Activated T-cell treated with anti-CD3 and anti-CD28 coated beads, Interleukin-2, amount 50 U/mL, for 1 hour (primary cell): ENCODE results near the gene MLXIP.
A peak's percentile ranks its signal among the peaks of the same experiment; 100 is the strongest.
"Not testable (repeated sequence)": the region's sequence is repeated elsewhere in the genome, so short reads cannot be mapped to it uniquely, and the experiment has no call there.

ENCODE experiments used
- DNase-seq: peaks from one replicate; pipeline ENCODE4 v3.0.0-alpha.2; 2020

MLXIP gene

GRCh38 chr12:122097927-122098756, 19.6 kb downstream of the MLXIP start:
- DNase-seq = no peak

DNA sequence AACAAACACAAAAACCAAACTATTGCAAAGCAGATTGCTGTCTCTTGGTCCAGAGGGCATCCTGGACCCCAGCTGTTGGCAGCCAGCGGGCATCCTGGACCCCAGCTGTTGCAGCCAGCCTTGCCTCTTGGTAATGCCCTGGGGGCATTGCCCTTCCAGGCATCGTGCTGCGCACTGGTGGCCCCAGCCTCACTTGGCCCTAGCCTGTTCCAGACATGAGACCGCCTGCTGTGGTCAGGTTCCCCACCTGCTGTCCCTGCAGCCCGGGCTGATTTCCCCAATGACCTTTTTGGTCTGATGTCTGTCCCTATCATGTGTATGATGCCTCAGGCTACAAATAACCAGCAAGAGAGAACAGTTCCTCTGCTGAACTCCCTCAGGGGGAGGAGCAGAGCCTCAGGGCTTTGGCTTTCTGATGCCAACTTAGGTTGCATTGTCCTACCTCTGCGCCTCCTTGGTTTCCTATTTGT, 20.8 kb downstream of the MLXIP start:
- no peak for DNase-seq

DNA sequence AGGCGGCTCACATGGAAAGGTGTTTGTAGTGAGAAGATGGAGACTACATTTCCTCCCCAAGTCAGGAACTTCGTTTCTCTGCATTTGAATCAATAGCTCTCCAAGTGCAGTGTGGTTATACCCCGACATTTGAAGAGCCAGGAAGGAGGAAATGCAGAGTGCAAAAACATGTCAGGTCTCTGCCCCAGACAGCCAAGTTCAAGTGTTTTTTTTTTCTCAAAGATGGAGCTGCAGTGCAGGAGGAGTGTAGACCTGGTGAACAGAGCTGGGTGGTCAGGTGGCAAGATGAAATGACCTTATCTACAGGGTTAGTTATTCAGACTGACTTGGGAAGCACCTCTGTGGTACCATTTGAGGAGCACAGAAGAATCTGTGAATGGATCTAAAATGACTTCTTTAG, 21.3 kb downstream of the MLXIP start:
- peak; percentile 15 for DNase-seq

GRCh38 chr12:122100568-122100967, 22.0 kb downstream of the MLXIP start:
- no peak for DNase-seq

GRCh38 chr12:122102331-122102730, 23.8 kb downstream of the MLXIP start:
- peak; percentile 2 for DNase-seq

GRCh38 chr12:122104844-122105243, 26.3 kb downstream of the MLXIP start:
- no peak for DNase-seq

- DNase-seq = not testable (repeated sequence)
Measured at GRCh38 chr12:122105496-122105895, 26.9 kb downstream of the MLXIP start.

- DNase-seq = no peak
Measured at GRCh38 chr12:122106843-122107242, 28.3 kb downstream of the MLXIP start.

DNA sequence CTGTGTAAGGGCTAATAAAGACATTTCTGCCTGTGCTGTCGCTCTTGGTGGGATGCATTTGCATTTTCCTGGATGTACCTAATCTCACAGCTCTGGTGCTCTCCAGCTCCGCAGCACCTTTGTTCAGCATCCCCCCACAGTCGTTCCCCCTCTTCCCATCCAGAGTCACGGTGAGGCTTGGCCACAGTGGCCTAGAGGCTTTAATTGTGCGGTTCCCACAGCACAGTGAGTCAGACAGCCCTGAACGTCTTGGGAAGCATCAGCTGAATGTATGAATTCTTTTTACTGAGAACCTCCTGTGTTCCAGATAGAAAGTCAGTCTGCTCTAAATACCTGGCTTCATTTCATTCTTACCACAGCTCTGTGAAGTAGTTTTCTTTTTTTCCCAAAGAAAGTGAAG, 28.7 kb downstream of the MLXIP start:
- DNase-seq = no peak

GRCh38 chr12:122111089-122111641, 32.6 kb downstream of the MLXIP start:
- DNase-seq = no peak

- DNase-seq = no peak
Measured at GRCh38 chr12:122116707-122117535, 38.4 kb downstream of the MLXIP start.

DNA sequence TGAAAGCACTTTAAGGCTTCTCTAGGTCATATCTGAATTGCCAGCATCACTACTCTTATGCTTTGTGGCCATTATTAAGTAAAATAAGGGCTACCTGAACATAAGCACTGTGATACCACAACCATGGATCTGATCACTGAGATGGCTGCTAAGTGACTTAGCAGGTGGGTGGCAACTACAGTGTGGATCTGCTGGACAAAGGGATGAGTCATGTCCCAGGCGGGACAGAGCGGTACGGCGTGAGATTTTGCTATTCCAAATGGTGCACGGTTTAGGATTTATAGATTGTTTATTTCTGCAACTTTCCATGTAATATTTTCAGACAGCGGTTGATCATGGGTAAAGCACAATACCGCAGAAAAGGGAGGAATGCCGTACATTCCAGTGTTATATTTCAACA, 39.4 kb downstream of the MLXIP start:
- no peak for DNase-seq

DNA sequence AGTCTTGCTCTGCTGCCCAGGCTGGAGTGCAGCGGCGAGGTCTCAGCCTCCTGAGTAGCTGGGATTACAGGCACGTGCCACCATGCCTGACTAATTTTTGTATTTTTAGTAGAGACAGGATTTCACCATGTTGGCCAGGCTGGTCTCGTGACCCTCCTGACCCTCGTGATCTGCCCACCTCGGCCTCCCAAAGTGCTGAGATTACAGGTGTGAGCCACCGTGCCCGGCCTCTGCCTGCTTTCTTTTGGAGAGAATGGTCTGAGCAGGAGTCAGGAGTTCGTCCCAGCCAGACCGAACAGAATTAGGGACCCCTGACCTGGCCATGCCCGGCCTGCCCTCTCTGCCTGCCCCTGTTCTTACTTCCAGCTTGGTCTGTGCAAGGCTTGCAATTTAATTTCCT, 42.8 kb downstream of the MLXIP start:
- DNase-seq = not testable (repeated sequence)

DNA sequence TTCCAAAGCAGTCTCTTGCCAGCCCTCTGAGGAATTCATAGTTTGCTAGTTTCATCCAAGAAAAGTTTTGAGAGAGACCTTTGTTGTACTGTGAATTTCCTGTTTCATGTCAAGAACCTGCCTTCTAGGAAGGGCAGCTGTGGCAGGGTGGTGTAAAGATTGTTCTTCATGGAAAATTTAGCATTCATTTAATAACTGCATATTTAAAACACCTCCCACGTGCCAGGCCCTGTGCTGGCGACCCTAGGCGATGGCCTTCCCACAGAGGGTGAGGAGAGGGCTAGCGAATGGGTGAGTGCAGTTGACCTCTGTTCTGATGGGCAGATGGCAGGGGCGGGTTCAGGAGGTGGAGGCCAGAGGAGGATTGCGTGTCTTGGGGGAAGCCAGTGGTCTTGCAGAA, 43.2 kb downstream of the MLXIP start:
- DNase-seq = no peak

GRCh38 chr12:122123051-122123760, 44.6 kb downstream of the MLXIP start:
- DNase-seq = peak; percentile 71

DNA sequence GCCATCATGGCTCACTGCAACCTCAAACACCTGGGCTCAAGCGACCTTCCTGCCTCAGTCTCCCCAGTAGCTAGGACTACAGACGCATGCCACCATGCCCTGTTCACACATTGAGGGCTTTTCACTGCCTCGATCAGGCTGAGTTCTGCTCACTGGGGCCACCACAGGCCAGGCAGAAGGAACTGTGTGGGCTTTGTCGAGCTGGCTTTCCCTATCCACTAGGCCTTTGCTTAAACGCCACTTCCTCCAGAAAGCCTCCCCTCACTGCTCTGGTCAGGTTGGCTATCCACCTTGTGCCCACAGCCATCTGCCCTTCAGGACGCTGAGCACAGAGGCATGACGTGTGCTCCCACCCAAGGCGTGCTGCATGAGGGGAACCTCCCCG, 45.2 kb downstream of the MLXIP start:
- DNase-seq = no peak

DNA sequence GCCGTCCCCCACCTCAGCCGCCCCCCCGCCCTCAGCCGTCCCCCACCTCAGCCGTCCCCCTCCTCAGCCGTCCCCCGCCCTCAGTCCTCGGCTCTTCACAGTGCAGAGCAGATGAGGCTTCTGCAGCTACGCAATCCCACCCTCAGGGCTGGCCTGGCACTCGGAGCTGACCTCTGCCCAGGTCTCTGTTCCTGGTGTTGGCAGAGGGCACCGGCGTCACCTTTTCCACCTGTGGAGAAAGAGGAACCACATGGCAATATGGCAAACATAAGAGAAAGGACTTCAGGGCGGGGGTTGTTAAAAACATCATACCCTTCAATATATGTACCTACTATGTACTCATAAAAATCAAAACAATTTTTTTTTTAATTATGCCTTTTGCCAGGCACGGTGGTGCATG, 45.8 kb downstream of the MLXIP start:
- no peak for DNase-seq

- DNase-seq = no peak
Measured at GRCh38 chr12:122125452-122126341, 47.1 kb downstream of the MLXIP start.

GRCh38 chr12:122126342-122126635, 47.7 kb downstream of the MLXIP start:
- DNase-seq = no peak

DNA sequence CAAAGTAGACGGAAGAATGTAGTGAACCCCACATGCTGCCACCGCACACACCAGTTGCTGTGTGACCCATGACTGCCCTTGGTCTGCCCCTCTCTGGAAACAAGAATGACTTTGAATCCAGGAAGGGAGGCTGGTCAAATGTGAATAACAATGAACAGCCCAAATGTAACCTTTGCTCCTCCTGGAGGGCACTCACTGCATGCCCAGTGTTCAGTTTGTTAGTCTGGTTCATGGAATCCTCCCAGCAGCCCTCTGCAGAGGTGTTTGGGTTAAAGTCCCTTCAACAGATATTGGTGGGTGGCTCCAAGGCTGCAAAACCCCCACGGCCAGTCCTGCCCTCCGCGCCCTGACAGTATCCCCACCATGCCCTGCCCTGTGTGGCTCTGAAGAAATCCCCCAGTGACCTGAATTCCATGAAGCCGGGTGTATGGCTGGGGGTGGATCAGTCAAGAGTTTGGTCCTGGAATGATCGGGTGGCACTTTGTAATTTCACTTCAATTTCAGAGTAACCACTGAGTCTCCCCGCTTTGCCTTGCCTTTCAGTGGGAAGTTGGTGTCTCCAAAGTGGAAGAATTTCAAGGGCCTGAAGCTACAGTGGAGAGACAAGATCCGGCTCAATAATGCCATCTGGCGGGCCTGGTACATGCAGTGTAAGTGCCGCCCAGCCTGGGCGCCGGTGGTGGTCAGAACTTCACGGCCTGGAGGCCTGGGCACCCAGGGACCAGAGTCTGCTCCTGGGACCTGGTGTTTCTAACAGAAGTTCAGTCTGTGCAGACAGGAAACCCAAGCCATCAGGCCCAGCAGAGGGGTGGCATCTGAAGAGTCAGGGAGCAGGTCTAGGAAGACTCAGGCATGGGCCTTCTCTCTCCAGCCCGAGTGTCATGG, 48.4 kb downstream of the MLXIP start:
- DNase-seq = no peak

- no peak for DNase-seq
Measured at GRCh38 chr12:122127839-122128238, 49.3 kb downstream of the MLXIP start.
